ENCODE measurements around the gene MRPL53. TPM values are rescaled to one million over a fixed set of nuclear protein-coding genes. Genes with fewer than 3 reads are reported as not detected.

Gene MRPL53
- total and polyA plus RNA-seq, 2 of the 13 experiments (the other 11 are each of a cell fraction or from before 2014, with no cell fraction given) = 34.3 to 51.9 TPM

DNA sequence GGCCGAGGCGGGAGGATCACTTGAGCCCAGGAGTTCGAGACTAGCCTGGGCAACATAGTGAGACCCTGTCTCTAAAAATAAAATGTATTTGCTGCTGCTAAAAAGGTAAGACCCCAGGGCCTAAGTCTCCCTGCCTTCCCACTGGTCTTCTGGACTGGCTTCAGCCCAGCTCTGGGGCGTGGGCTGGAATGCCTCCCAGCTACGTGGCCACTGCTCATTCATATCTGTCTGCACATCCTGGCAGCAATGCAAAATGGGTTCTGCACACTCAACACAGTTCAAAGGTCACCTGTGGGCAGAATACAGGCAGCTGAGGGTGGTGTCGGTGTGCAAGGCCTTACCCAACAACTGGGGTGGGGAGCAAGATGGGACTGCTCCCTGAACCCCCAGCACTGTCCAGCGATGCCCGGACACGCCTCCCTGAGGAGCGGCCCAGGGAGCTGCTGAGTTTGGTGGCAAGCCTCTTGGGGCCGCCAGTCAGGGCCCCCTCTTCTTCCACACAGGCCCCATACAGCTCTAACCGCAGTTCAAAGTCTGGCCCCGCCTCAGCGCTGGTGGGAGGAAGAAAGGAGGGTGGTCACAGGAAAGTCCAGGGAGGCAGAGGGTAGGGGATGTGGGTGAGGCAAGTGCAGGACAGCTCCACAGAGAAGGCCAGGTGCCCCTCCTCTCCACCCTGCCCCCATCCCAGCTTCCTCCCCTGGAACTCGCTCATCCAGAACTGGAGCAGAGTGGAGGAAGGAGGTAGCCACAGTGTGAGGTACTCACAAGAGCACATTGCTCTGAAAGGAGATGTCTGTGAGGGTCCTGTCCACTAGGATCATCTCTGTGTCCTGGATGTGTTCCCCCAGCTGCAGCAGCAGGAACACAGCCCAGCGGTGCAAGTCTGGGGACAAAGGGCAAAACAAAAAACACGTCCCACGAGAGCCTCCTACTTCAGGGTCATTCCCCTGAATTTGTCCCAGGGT, 42.7 kb downstream of the MRPL53 start (continued):
- TF ChIP-seq CEBPG (CRISPR knock-in tag; IDR thresholded peaks at IDR 0.05) (peak; percentile 33), ZFYVE20 (CRISPR knock-in tag; IDR thresholded peaks at IDR 0.05; ENCODE audit: borderline replicate concordance, low read depth) (no peak), MTF2 (CRISPR knock-in tag; IDR thresholded peaks at IDR 0.05; ENCODE audit: borderline replicate concordance) (no peak), ZNF143 (CRISPR knock-in tag; IDR thresholded peaks at IDR 0.05) (no peak), NR1H2 (CRISPR knock-in tag; IDR thresholded peaks at IDR 0.05; ENCODE audit: borderline replicate concordance, low read depth) (no peak; the same call in 1 of the 2 replicates), ZNF451 (CRISPR knock-in tag; IDR thresholded peaks at IDR 0.05) (peak; percentile 95), PCBP2 (optimal IDR thresholded peaks at IDR 0.05; ENCODE audit: low read depth, low read length, poor library complexity, severe bottlenecking) (peak; percentile 80), HMGA1 (CRISPR knock-in tag; conservative IDR thresholded peaks at IDR 0.05) (no peak), ZNF567 (CRISPR knock-in tag; IDR thresholded peaks at IDR 0.05; ENCODE audit: borderline replicate concordance) (peak; percentile 97), ZNF879 (CRISPR knock-in tag; IDR thresholded peaks at IDR 0.05) (no peak), ZNF766 (CRISPR knock-in tag; IDR thresholded peaks at IDR 0.05; ENCODE audit: borderline replicate concordance) (no peak), DR1 (CRISPR knock-in tag; IDR thresholded peaks at IDR 0.05) (no peak; the same call in 1 of the 2 replicates), SOX13 (IDR thresholded peaks at IDR 0.05) (no peak; the same call in 1 of the 2 replicates), SOX13 (CRISPR knock-in tag; conservative IDR thresholded peaks at IDR 0.05 in 1 of 2, IDR thresholded peaks at IDR 0.05 in 1 of 2) (peak in 1 of 2 experiments; percentile 56; a peak in 2 of 4 replicates), ZSCAN20 (CRISPR knock-in tag; IDR thresholded peaks at IDR 0.05; ENCODE audit: borderline replicate concordance) (no peak), KDM2A (CRISPR knock-in tag; IDR thresholded peaks at IDR 0.05; ENCODE audit: borderline replicate concordance, low read depth) (peak; percentile 71; the same call in 1 of the 2 replicates), TGIF2 (CRISPR knock-in tag; IDR thresholded peaks at IDR 0.05) (no peak; the same call in 1 of the 2 replicates), ZNF124 (CRISPR knock-in tag; IDR thresholded peaks at IDR 0.05) (no peak; the same call in 1 of the 2 replicates), FOXJ3 (CRISPR knock-in tag; IDR thresholded peaks at IDR 0.05; ENCODE audit: borderline replicate concordance) (no peak)
- TF ChIP-seq, protein P1, sequence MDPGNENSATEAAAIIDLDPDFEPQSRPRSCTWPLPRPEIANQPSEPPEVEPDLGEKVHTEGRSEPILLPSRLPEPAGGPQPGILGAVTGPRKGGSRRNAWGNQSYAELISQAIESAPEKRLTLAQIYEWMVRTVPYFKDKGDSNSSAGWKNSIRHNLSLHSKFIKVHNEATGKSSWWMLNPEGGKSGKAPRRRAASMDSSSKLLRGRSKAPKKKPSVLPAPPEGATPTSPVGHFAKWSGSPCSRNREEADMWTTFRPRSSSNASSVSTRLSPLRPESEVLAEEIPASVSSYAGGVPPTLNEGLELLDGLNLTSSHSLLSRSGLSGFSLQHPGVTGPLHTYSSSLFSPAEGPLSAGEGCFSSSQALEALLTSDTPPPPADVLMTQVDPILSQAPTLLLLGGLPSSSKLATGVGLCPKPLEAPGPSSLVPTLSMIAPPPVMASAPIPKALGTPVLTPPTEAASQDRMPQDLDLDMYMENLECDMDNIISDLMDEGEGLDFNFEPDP (CRISPR knock-in tag; conservative IDR thresholded peaks at IDR 0.05) = no peak
- TF ChIP-seq, protein P2, sequence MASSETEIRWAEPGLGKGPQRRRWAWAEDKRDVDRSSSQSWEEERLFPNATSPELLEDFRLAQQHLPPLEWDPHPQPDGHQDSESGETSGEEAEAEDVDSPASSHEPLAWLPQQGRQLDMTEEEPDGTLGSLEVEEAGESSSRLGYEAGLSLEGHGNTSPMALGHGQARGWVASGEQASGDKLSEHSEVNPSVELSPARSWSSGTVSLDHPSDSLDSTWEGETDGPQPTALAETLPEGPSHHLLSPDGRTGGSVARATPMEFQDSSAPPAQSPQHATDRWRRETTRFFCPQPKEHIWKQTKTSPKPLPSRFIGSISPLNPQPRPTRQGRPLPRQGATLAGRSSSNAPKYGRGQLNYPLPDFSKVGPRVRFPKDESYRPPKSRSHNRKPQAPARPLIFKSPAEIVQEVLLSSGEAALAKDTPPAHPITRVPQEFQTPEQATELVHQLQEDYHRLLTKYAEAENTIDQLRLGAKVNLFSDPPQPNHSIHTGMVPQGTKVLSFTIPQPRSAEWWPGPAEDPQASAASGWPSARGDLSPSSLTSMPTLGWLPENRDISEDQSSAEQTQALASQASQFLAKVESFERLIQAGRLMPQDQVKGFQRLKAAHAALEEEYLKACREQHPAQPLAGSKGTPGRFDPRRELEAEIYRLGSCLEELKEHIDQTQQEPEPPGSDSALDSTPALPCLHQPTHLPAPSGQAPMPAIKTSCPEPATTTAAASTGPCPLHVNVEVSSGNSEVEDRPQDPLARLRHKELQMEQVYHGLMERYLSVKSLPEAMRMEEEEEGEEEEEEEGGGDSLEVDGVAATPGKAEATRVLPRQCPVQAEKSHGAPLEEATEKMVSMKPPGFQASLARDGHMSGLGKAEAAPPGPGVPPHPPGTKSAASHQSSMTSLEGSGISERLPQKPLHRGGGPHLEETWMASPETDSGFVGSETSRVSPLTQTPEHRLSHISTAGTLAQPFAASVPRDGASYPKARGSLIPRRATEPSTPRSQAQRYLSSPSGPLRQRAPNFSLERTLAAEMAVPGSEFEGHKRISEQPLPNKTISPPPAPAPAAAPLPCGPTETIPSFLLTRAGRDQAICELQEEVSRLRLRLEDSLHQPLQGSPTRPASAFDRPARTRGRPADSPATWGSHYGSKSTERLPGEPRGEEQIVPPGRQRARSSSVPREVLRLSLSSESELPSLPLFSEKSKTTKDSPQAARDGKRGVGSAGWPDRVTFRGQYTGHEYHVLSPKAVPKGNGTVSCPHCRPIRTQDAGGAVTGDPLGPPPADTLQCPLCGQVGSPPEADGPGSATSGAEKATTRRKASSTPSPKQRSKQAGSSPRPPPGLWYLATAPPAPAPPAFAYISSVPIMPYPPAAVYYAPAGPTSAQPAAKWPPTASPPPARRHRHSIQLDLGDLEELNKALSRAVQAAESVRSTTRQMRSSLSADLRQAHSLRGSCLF (CRISPR knock-in tag; IDR thresholded peaks at IDR 0.05; ENCODE audit: borderline replicate concordance) = no peak
- TF ChIP-seq, protein P3, sequence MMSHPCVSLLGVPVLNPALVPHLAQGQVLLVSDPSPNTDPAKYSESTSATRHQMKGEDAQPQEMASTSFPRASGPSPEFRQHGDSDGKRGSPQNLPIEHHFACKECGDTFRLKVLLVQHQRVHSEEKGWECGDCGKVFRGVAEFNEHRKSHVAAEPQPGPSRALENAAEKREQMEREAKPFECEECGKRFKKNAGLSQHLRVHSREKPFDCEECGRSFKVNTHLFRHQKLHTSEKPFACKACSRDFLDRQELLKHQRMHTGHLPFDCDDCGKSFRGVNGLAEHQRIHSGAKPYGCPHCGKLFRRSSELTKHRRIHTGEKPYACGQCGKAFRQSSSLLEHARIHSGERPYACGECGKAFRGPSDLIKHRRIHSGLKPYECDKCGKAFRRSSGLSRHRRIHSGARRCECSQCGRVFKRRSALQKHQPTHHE (CRISPR knock-in tag; IDR thresholded peaks at IDR 0.05; ENCODE audit: borderline replicate concordance) = peak; percentile 45; the same call in 1 of the 2 replicates

Measured in HepG2 (cell line).